Neural cell (in vitro differentiated cells): ENCODE results near the gene RAB17. TPM values are rescaled to one million over a fixed set of nuclear protein-coding genes. Genes with fewer than 3 reads are reported as not detected.

Source experiments
- H2AFZ ChIP-seq: fragments of 200-600, 300-800 bp; sonication (generic), shearing (Covaris generic); 2 replicates; pipeline ENCODE4 v1.6.0; 2014; ENCODE audit warnings: low read depth, mild to moderate bottlenecking, antibody characterized with exemption, low read length, moderate library complexity
- H3F3A ChIP-seq: fragments of 200-600 bp; shearing (Covaris generic); 2 replicates; pipeline ENCODE4 v1.6.1; 2016; ENCODE audit warnings: mild to moderate bottlenecking, moderate library complexity, mixed read lengths, antibody characterized with exemption, low read length; ENCODE audit not compliant: insufficient read depth, poor library complexity, severe bottlenecking
- H3K27ac ChIP-seq: fragments of 200-600, 300-800 bp; sonication (generic), shearing (Covaris generic); 2 replicates; pipeline ENCODE4 v1.5.1; 2014; ENCODE audit warnings: mild to moderate bottlenecking, low read length, moderate library complexity
- H3K27me3 ChIP-seq: fragments of 300-800, 200-600 bp; sonication (generic), shearing (Covaris generic); 2 replicates; pipeline ENCODE4 v1.6.0; 2014; ENCODE audit warnings: mild to moderate bottlenecking, low read depth, low read length, moderate library complexity; ENCODE audit not compliant: insufficient read depth
- H3K36me3 ChIP-seq: fragments of 300-800, 200-600 bp; sonication (generic), shearing (Covaris generic); 2 replicates; pipeline ENCODE4 v1.5.1; 2014; ENCODE audit warnings: mild to moderate bottlenecking, antibody characterized with exemption, low read length, moderate library complexity; ENCODE audit not compliant: insufficient read depth
- H3K4me2 ChIP-seq: fragments of 300-800, 200-600 bp; sonication (generic), shearing (Covaris generic); 2 replicates; pipeline ENCODE4 v1.6.0; 2014; ENCODE audit warnings: mild to moderate bottlenecking, low read length
- H3K4me3 ChIP-seq: fragments of 300-800, 200-600 bp; sonication (generic), shearing (Covaris generic); 2 replicates; pipeline ENCODE4 v1.5.1; 2014; ENCODE audit warnings: mild to moderate bottlenecking, low read length, moderate library complexity
- H3K79me2 ChIP-seq: fragments of 200-600 bp; shearing (Covaris generic); replicated peaks from 2 replicates; pipeline ENCODE4 v1.6.0; 2014; ENCODE audit warnings: mild to moderate bottlenecking, low read length, moderate library complexity; ENCODE audit not compliant: insufficient read depth
- H3K9ac ChIP-seq: fragments of 300-800, 200-600 bp; sonication (generic), shearing (Covaris generic); 2 replicates; pipeline ENCODE4 v1.6.1; 2016; ENCODE audit warnings: mild to moderate bottlenecking, low read length, mixed read lengths
- H3K9me2 ChIP-seq: fragments of 200-600 bp; shearing (Covaris generic); 2 replicates; pipeline ENCODE4 v1.6.1; 2016; ENCODE audit warnings: mild to moderate bottlenecking, low read length, mixed read lengths; ENCODE audit not compliant: insufficient read depth
- H3K9me3 ChIP-seq: fragments of 200-600, 300-800 bp; sonication (generic), shearing (Covaris generic); 2 replicates; pipeline ENCODE4 v1.6.1; 2016; ENCODE audit warnings: mild to moderate bottlenecking, mixed run types, low read length, moderate library complexity, mixed read lengths
- H4K20me1 ChIP-seq: fragments of 200-600 bp; shearing (Covaris generic); 2 replicates; pipeline ENCODE4 v1.6.1; 2016; ENCODE audit warnings: mild to moderate bottlenecking, mixed run types; ENCODE audit not compliant: insufficient read depth
- EP300 ChIP-seq: fragments of 450-650 bp; conservative IDR thresholded peaks from 2 replicates; pipeline ENCODE4 v1.6.1; 2014; ENCODE audit warnings: antibody characterized with exemption, mild to moderate bottlenecking, moderate library complexity; ENCODE audit not compliant: poor library complexity, severe bottlenecking
- EZH2 ChIP-seq: fragments of 200-600, 300-800 bp; shearing (Covaris generic), sonication (generic); IDR thresholded peaks from 2 replicates; pipeline ENCODE4 v1.6.1; 2014; ENCODE audit warnings: antibody characterized with exemption, low read length, borderline replicate concordance, mild to moderate bottlenecking; ENCODE audit not compliant: insufficient read depth, poor library complexity, severe bottlenecking
- MXI1 ChIP-seq: fragments of 450-650 bp; conservative IDR thresholded peaks from 2 replicates; pipeline ENCODE4 v1.6.1; 2014; ENCODE audit warnings: antibody characterized with exemption, mild to moderate bottlenecking; ENCODE audit not compliant: poor library complexity, severe bottlenecking
- POLR2AphosphoS5 ChIP-seq: IDR thresholded peaks from 2 replicates; pipeline ENCODE4 v1.6.1; 2012
- RAD21 ChIP-seq: fragments of 450-650 bp; conservative IDR thresholded peaks from 2 replicates; pipeline ENCODE4 v1.6.1; 2014; ENCODE audit warnings: antibody characterized with exemption, mild to moderate bottlenecking, moderate library complexity
- REST ChIP-seq: IDR thresholded peaks from 2 replicates; pipeline ENCODE4 v1.6.1; 2012; ENCODE audit warnings: borderline replicate concordance
- SMC3 ChIP-seq: fragments of 450-650 bp; conservative IDR thresholded peaks from 2 replicates; pipeline ENCODE4 v1.6.1; 2014; ENCODE audit warnings: antibody characterized with exemption, mild to moderate bottlenecking, moderate library complexity; ENCODE audit not compliant: poor library complexity
- TAF1 ChIP-seq: IDR thresholded peaks from 2 replicates; pipeline ENCODE4 v1.6.1; 2012; ENCODE audit warnings: low read depth
- polyA plus RNA-seq: library from polyadenylated mRNA; depleted of rRNA; stranded (reverse); fragments of >200 nt; gene quantifications from 2 replicates; pipeline ENCODE4 v1.2.3, GENCODE V29; 2014
- TF ChIP-seq, protein P1 (sequence below): fragments of 450-650 bp; IDR thresholded peaks from 2 replicates; pipeline ENCODE4 v1.5.1; 2014; ENCODE audit warnings: antibody characterized with exemption, mild to moderate bottlenecking, moderate library complexity; ENCODE audit not compliant: poor library complexity, severe bottlenecking

RAB17 gene
- polyA plus RNA-seq, 1 donor from 2014 or later: not detected

DNA sequence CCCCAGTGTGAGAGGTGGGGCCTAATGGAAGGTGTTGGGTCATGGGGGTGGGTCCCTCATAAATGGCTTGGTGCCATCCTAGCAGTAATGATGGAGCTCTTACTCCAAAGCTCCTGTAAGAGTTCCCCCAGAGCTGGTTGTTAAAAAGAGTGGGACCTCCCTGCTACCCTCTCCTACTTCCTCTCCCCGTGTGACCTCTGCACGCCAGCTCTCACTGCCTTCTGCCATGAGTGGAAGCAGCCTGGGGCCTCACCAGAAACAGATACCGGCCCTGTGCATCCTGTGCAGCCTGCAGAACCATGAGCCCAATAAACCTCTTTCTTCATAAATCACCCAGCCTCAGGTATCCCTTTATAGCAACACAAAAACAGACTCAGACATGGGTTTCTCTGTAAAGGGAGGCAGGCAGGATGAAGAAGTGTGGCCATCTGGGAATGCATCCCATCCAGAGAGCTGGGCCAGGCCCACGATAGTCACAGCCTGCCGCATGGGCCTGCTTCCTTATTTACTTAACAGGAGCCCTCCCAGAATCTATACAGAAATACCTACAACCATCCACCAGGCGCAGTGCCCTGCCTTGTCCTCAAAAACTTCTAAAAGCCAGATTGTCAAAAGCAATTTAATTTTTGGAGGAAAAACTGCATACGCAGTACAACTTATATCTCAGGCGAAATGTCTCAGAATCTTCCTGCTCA is 16.7 kb downstream of the RAB17 start:
- Histone ChIP-seq H3K4me3 (no peak overlapping the region), H3K27me3 (no peaks in the 10 kb centered on the region), H3F3A (no peaks in the 10 kb centered on the region), H2AFZ (no peak overlapping the region), H3K36me3 (no peaks in the 10 kb centered on the region), H4K20me1 (no peaks in the 10 kb centered on the region), H3K79me2 (no peaks in the 10 kb centered on the region), H3K9me2 (no peaks in the 10 kb centered on the region), H3K4me2 (no peak overlapping the region), H3K27ac (no peak overlapping the region), H3K9ac (no peak overlapping the region), H3K9me3 (no peaks in the 10 kb centered on the region)
- TF ChIP-seq REST (no peak), POLR2AphosphoS5 (no peak), SMC3 (no peak), EZH2 (no peak), EP300 (no peak), MXI1 (no peak)
- TF ChIP-seq, protein P1, sequence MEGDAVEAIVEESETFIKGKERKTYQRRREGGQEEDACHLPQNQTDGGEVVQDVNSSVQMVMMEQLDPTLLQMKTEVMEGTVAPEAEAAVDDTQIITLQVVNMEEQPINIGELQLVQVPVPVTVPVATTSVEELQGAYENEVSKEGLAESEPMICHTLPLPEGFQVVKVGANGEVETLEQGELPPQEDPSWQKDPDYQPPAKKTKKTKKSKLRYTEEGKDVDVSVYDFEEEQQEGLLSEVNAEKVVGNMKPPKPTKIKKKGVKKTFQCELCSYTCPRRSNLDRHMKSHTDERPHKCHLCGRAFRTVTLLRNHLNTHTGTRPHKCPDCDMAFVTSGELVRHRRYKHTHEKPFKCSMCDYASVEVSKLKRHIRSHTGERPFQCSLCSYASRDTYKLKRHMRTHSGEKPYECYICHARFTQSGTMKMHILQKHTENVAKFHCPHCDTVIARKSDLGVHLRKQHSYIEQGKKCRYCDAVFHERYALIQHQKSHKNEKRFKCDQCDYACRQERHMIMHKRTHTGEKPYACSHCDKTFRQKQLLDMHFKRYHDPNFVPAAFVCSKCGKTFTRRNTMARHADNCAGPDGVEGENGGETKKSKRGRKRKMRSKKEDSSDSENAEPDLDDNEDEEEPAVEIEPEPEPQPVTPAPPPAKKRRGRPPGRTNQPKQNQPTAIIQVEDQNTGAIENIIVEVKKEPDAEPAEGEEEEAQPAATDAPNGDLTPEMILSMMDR: no peak

DNA sequence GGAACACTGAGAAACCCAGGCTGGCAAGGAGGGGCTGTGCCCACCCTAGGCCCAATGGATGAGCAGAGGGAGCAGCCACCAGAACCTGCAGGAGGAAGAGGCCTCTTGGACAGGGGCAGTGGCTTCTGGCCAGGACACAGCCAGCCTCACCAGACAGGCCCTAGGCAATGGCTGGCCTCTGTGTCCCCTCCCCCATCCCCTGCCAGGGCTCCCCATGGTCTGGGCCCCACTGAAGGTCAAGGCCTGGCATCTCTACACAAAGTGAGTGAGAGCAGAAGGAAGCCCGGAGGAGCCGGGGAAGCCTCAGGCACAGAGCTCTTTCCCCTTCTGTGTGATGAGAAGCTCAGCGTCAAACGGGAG is 17.8 kb downstream of the RAB17 start:
- Histone ChIP-seq H3K27me3 (no peaks in the 10 kb centered on the region), H3K4me3 (no peak overlapping the region), H3K9ac (no peak overlapping the region), H2AFZ (no peak overlapping the region), H3K36me3 (no peaks in the 10 kb centered on the region), H3K9me3 (no peaks in the 10 kb centered on the region), H3K79me2 (no peaks in the 10 kb centered on the region), H3K9me2 (no peaks in the 10 kb centered on the region), H4K20me1 (no peaks in the 10 kb centered on the region), H3K4me2 (no peak overlapping the region), H3F3A (no peaks in the 10 kb centered on the region), H3K27ac (no peak overlapping the region)
- TF ChIP-seq RAD21 (no peak), POLR2AphosphoS5 (no peak), EZH2 (no peak), MXI1 (no peak), SMC3 (no peak), REST (no peak), EP300 (no peak), TAF1 (no peak)
- TF ChIP-seq, protein P1: no peak
